ENCODE measurements around the gene SLC22A2. TPM values are rescaled to one million over a fixed set of nuclear protein-coding genes. Genes with fewer than 3 reads are reported as not detected.

The SLC22A2 gene
- total RNA-seq, 1 donor from 2014 or later, result not detected

- H3K4me3 ChIP-seq (ENCODE audit: insufficient read depth, low read depth, low read length), result no peak overlapping the region
- H3K36me3 ChIP-seq (ENCODE audit: insufficient read depth, low read length), result no peaks in the 10 kb centered on the region
- H3K4me1 Mint-ChIP-seq (ENCODE audit: low read depth, unreplicated experiment), result no peaks in the 10 kb centered on the region
- no peaks in the 10 kb centered on the region for H4K20me1 ChIP-seq (ENCODE audit: insufficient read depth, low read length)
- H3K27me3 Mint-ChIP-seq (ENCODE audit: low read depth, unreplicated experiment), result peaks cover 2% of the 10 kb centered on the region
- no peak overlapping the region for H3K27ac ChIP-seq (ENCODE audit: low read depth, low read length)
- TF ChIP-seq, protein P1, sequence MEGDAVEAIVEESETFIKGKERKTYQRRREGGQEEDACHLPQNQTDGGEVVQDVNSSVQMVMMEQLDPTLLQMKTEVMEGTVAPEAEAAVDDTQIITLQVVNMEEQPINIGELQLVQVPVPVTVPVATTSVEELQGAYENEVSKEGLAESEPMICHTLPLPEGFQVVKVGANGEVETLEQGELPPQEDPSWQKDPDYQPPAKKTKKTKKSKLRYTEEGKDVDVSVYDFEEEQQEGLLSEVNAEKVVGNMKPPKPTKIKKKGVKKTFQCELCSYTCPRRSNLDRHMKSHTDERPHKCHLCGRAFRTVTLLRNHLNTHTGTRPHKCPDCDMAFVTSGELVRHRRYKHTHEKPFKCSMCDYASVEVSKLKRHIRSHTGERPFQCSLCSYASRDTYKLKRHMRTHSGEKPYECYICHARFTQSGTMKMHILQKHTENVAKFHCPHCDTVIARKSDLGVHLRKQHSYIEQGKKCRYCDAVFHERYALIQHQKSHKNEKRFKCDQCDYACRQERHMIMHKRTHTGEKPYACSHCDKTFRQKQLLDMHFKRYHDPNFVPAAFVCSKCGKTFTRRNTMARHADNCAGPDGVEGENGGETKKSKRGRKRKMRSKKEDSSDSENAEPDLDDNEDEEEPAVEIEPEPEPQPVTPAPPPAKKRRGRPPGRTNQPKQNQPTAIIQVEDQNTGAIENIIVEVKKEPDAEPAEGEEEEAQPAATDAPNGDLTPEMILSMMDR (IDR thresholded peaks at IDR 0.05; ENCODE audit: insufficient read depth, low read depth, low read length), result no peak
- no peak for TF ChIP-seq EZH2 (IDR thresholded peaks at IDR 0.05; ENCODE audit: insufficient read depth, low read length)
- no peaks in the 10 kb centered on the region for H3K27me3 ChIP-seq (ENCODE audit: insufficient read depth, low read length)
- no peak overlapping the region for H3K27ac Mint-ChIP-seq (ENCODE audit: unreplicated experiment)
- H3K4me1 ChIP-seq (ENCODE audit: insufficient read depth, low read length), result no peaks in the 10 kb centered on the region
- no peak overlapping the region for H3K4me3 Mint-ChIP-seq (ENCODE audit: unreplicated experiment)
- H3K4me2 ChIP-seq (ENCODE audit: low read length), result no peak overlapping the region
- H3K9ac ChIP-seq (ENCODE audit: low read length), result no peak overlapping the region
- DNase-seq (ENCODE audit: low read depth) (no peak), FAIRE-seq (no peak)
- H3K9me3 ChIP-seq (ENCODE audit: insufficient read depth, low read depth, low read length), result no peaks in the 10 kb centered on the region
- peaks cover 16% of the 10 kb centered on the region for H3K9me3 Mint-ChIP-seq (ENCODE audit: unreplicated experiment)
- H3K79me2 ChIP-seq (ENCODE audit: insufficient read depth, low read length), result no peaks in the 10 kb centered on the region
- peaks cover 2% of the 10 kb centered on the region for H3K36me3 Mint-ChIP-seq (ENCODE audit: low read depth, unreplicated experiment)
- no peak overlapping the region for H2AFZ ChIP-seq (ENCODE audit: low read depth, low read length)
Observed at GRCh38 chr6:160207618-160208017, 51.0 kb downstream of the SLC22A2 start.

GRCh38 chr6:160204710-160205109 lies 53.9 kb downstream of the SLC22A2 start:
- FAIRE-seq (no peak), DNase-seq (ENCODE audit: low read depth) (no peak)
- H3K79me2 ChIP-seq (ENCODE audit: insufficient read depth, low read length), result no peaks in the 10 kb centered on the region
- no peaks in the 10 kb centered on the region for H3K9me3 ChIP-seq (ENCODE audit: insufficient read depth, low read depth, low read length)
- no peaks in the 10 kb centered on the region for H3K36me3 ChIP-seq (ENCODE audit: insufficient read depth, low read length)
- no peak overlapping the region for H3K9ac ChIP-seq (ENCODE audit: low read length)
- H3K27ac Mint-ChIP-seq (ENCODE audit: unreplicated experiment), result no peak overlapping the region
- no peak overlapping the region for H3K27ac ChIP-seq (ENCODE audit: low read depth, low read length)
- H3K9me3 Mint-ChIP-seq (ENCODE audit: unreplicated experiment), result peaks cover 11% of the 10 kb centered on the region
- no peaks in the 10 kb centered on the region for H4K20me1 ChIP-seq (ENCODE audit: insufficient read depth, low read length)
- no peaks in the 10 kb centered on the region for H3K36me3 Mint-ChIP-seq (ENCODE audit: low read depth, unreplicated experiment)
- no peaks in the 10 kb centered on the region for H3K4me1 Mint-ChIP-seq (ENCODE audit: low read depth, unreplicated experiment)
- H3K4me2 ChIP-seq (ENCODE audit: low read length), result no peak overlapping the region
- no peak overlapping the region for H3K4me3 Mint-ChIP-seq (ENCODE audit: unreplicated experiment)
- no peak overlapping the region for H2AFZ ChIP-seq (ENCODE audit: low read depth, low read length)
- H3K27me3 Mint-ChIP-seq (ENCODE audit: low read depth, unreplicated experiment), result no peaks in the 10 kb centered on the region
- TF ChIP-seq EZH2 (IDR thresholded peaks at IDR 0.05; ENCODE audit: insufficient read depth, low read length), result no peak
- TF ChIP-seq, protein P1 (IDR thresholded peaks at IDR 0.05; ENCODE audit: insufficient read depth, low read depth, low read length), result no peak
- no peak overlapping the region for H3K4me3 ChIP-seq (ENCODE audit: insufficient read depth, low read depth, low read length)
- H3K27me3 ChIP-seq (ENCODE audit: insufficient read depth, low read length), result no peaks in the 10 kb centered on the region
- no peaks in the 10 kb centered on the region for H3K4me1 ChIP-seq (ENCODE audit: insufficient read depth, low read length)

- H3K36me3 Mint-ChIP-seq (ENCODE audit: low read depth, unreplicated experiment), result no peaks in the 10 kb centered on the region
- Histone ChIP-seq H3K27ac (ENCODE audit: low read depth, low read length) (no peak overlapping the region), H3K27me3 (ENCODE audit: insufficient read depth, low read length) (no peaks in the 10 kb centered on the region), H3K4me3 (ENCODE audit: insufficient read depth, low read depth, low read length) (no peak overlapping the region), H3K4me2 (ENCODE audit: low read length) (no peak overlapping the region), H2AFZ (ENCODE audit: low read depth, low read length) (no peak overlapping the region), H3K9ac (ENCODE audit: low read length) (no peak overlapping the region), H4K20me1 (ENCODE audit: insufficient read depth, low read length) (no peaks in the 10 kb centered on the region), H3K9me3 (ENCODE audit: insufficient read depth, low read depth, low read length) (no peaks in the 10 kb centered on the region), H3K79me2 (ENCODE audit: insufficient read depth, low read length) (no peaks in the 10 kb centered on the region), H3K36me3 (ENCODE audit: insufficient read depth, low read length) (no peaks in the 10 kb centered on the region), H3K4me1 (ENCODE audit: insufficient read depth, low read length) (no peaks in the 10 kb centered on the region)
- peaks cover 11% of the 10 kb centered on the region for H3K9me3 Mint-ChIP-seq (ENCODE audit: unreplicated experiment)
- no peak overlapping the region for H3K27ac Mint-ChIP-seq (ENCODE audit: unreplicated experiment)
- DNase-seq (ENCODE audit: low read depth), result no peak
- H3K27me3 Mint-ChIP-seq (ENCODE audit: low read depth, unreplicated experiment), result no peaks in the 10 kb centered on the region
- FAIRE-seq, result no peak
- H3K4me3 Mint-ChIP-seq (ENCODE audit: unreplicated experiment), result no peak overlapping the region
- TF ChIP-seq, protein P1 (IDR thresholded peaks at IDR 0.05; ENCODE audit: insufficient read depth, low read depth, low read length), result no peak
- H3K4me1 Mint-ChIP-seq (ENCODE audit: low read depth, unreplicated experiment), result peaks cover 2% of the 10 kb centered on the region
Observed at GRCh38 chr6:160203953-160204352, 54.7 kb downstream of the SLC22A2 start.

All from astrocyte (in vitro differentiated cells and primary cell).